Keratinocyte (primary cell): ENCODE results near the gene SMC3. TPM values are rescaled to one million over a fixed set of nuclear protein-coding genes. Genes with fewer than 3 reads are reported as not detected.

Experiments
- DNase-seq: peaks from one replicate; pipeline ENCODE4 v3.0.0-alpha.2; 2011; ENCODE audit warnings: low read depth, missing footprints, low spot score
- FAIRE-seq: peaks from 2 replicates; lab custom pipeline; 2011; peaks lifted over from hg19 to GRCh38; lab: Jason Lieb, UNC
- H2AFZ ChIP-seq: 2 replicates; pipeline ENCODE4 v1.6.0; 2012; ENCODE audit warnings: low read length, control low read depth, inconsistent platforms; ENCODE audit not compliant: control insufficient read depth
- H3K27ac ChIP-seq: 2 replicates; pipeline ENCODE4 v1.5.1; 2011; ENCODE audit warnings: low read length; ENCODE audit not compliant: control insufficient read depth, insufficient read depth
- H3K27me3 ChIP-seq: 3 replicates; pipeline ENCODE4 v1.6.0; 2011; ENCODE audit warnings: low read length; ENCODE audit not compliant: control insufficient read depth, insufficient read depth; ENCODE audit errors: extremely low read depth
- H3K36me3 ChIP-seq, 2 experiments: 2 replicates in 1 of 2; 3 replicates in 1 of 2; pipeline ENCODE4 v1.5.1; 2011; ENCODE audit warnings: low read length in 2 of 2, mild to moderate bottlenecking in 1 of 2; ENCODE audit not compliant: control insufficient read depth in 2 of 2, insufficient read depth in 2 of 2; ENCODE audit errors: extremely low read depth in 1 of 2
- H3K4me1 ChIP-seq: 3 replicates; pipeline ENCODE4 v1.5.1; 2011; ENCODE audit warnings: low read length; ENCODE audit not compliant: control insufficient read depth, insufficient read depth; ENCODE audit errors: extremely low read depth
- H3K4me2 ChIP-seq: 3 replicates; pipeline ENCODE4 v1.6.0; 2011; ENCODE audit warnings: low read depth, low read length; ENCODE audit not compliant: control insufficient read depth, insufficient read depth; ENCODE audit errors: extremely low read depth
- H3K4me3 ChIP-seq, 3 experiments: fragments of 200-600 bp in 1 of 3; sonication (generic) in 1 of 3; 2 replicates in 2 of 3; 3 replicates in 1 of 3; pipeline ENCODE4 v1.5.1; 2011 to 2016; ENCODE audit warnings: low read length in 3 of 3, mild to moderate bottlenecking in 3 of 3, control low read depth in 2 of 3, inconsistent platforms in 1 of 3, low read depth in 1 of 3, mixed read lengths in 1 of 3, mixed run types in 1 of 3, moderate library complexity in 1 of 3; ENCODE audit not compliant: control insufficient read depth in 2 of 3, insufficient read depth in 2 of 3; ENCODE audit errors: extremely low read depth in 1 of 3
- H3K79me2 ChIP-seq: 2 replicates; pipeline ENCODE4 v1.6.0; 2012; ENCODE audit warnings: low read length; ENCODE audit not compliant: control insufficient read depth, insufficient read depth
- H3K9ac ChIP-seq: 3 replicates; pipeline ENCODE4 v1.6.0; 2011; ENCODE audit warnings: low read length; ENCODE audit not compliant: control insufficient read depth, insufficient read depth; ENCODE audit errors: extremely low read depth
- H3K9me1 ChIP-seq: 3 replicates; pipeline ENCODE4 v1.6.0; 2011; ENCODE audit warnings: low read length; ENCODE audit not compliant: control insufficient read depth, insufficient read depth; ENCODE audit errors: extremely low read depth
- H3K9me3 ChIP-seq: 2 replicates; pipeline ENCODE4 v1.5.1; 2012; ENCODE audit warnings: low read depth, low read length; ENCODE audit not compliant: control insufficient read depth
- H4K20me1 ChIP-seq: 3 replicates; pipeline ENCODE4 v1.6.0; 2011; ENCODE audit warnings: low read length; ENCODE audit not compliant: control insufficient read depth, insufficient read depth; ENCODE audit errors: extremely low read depth
- CTCF ChIP-seq, 3 experiments: IDR thresholded peaks in 1 of 3; conservative IDR thresholded peaks in 1 of 3; optimal IDR thresholded peaks in 1 of 3; 2 replicates in 2 of 3; 3 replicates in 1 of 3; pipeline versions ENCODE3 to v1.5.1; 2011; ENCODE audit warnings: low read length in 3 of 3, mild to moderate bottlenecking in 3 of 3, moderate library complexity in 2 of 3, control low read depth in 1 of 3, inconsistent platforms in 1 of 3; ENCODE audit not compliant: insufficient read depth in 2 of 3; ENCODE audit errors: extremely low read depth in 1 of 3
- EZH2 ChIP-seq: IDR thresholded peaks from one replicate; pipeline ENCODE4 v1.6.1; 2012; ENCODE audit warnings: inconsistent platforms, mild to moderate bottlenecking, low read length, moderate library complexity
- dilution Hi-C: fragments of 300-500 bp; cut with MboI; formaldehyde crosslinking; loops from one replicate; pipeline ENCODE4 v1.7.0; 2020; ENCODE audit warnings: low sequenced_read_pairs; ENCODE audit not compliant: extremely low pct_ligation_motif_present
- polyA plus RNA-seq, 5 experiments: library from polyadenylated mRNA; depleted of rRNA in 3 of 5; stranded (reverse) in 3 of 5; stranded (forward) in 1 of 5; unstranded in 1 of 5; fragments of >200 nt; gene quantifications; 1 replicate in 1 of 5; 2 replicates in 3 of 5; 3 replicates in 1 of 5; pipeline versions ENCODE4 v1.2.1 to v1.2.3, GENCODE V29; 2011 to 2012; ENCODE audit warnings: missing spikeins in 2 of 5, low read depth in 1 of 5, low replicate concordance in 1 of 5

Gene SMC3
- polyA plus RNA-seq, 1 donor (not counting 4 experiments of a cell fraction or from before 2014, with no cell fraction given): 16.3 TPM

DNA sequence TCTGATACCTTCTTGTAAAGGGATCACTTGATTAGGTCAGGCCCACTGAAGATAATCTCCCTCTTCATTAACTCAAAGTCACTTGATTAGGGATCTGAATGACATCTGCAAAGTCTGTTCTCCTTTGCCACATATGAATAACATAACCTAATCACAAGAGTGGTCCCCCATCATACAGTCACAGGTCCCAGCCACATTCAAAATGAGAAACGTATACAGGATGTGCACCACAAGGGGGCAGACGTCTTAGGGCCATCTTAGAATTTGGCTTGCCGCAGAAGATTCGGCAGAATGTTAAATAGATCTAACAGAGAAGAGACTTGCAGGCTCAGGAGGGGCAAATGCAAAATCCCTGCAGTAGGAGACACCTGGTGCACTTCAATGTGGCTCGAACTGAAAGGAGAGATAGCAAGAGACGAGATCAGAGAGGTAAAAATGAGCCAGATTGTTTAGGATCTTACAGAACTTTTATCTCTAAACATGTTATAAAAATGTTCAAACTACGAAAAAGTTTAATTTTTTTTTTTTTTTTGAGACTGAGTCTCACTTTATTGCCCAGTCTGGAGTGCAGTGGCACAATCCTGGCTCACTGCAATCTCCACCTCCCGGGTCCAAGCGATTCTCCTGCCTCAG lies 10.4 kb upstream of the SMC3 start:
- DNase-seq: no peak
- TF ChIP-seq CTCF (optimal IDR thresholded peaks at IDR 0.05 in 1 of 3, IDR thresholded peaks at IDR 0.05 in 1 of 3, conservative IDR thresholded peaks at IDR 0.05 in 1 of 3; ENCODE audit: extremely low read depth in 1 of 3, insufficient read depth in 2 of 3, low read length in 3 of 3) (peak; percentile 72 to 79 (median 79)), EZH2 (no peak)
- H3K4me3 ChIP-seq: no peak overlapping the region
- no peaks in the 10 kb centered on the region for H3K79me2 ChIP-seq
- H3K36me3 ChIP-seq: no peaks in the 10 kb centered on the region
- no peaks in the 10 kb centered on the region for H3K9me1 ChIP-seq
- no peak overlapping the region for H3K4me2 ChIP-seq
- H4K20me1 ChIP-seq: no peaks in the 10 kb centered on the region
- H3K27me3 ChIP-seq: no peaks in the 10 kb centered on the region
- no peaks in the 10 kb centered on the region for H3K9me3 ChIP-seq
- H3K4me1 ChIP-seq: no peaks in the 10 kb centered on the region
- dilution Hi-C loops: loop anchor here (25.0 kb wide), 1 partner anchor 245 kb away; the partner anchor contains the start of gene SMNDC1
- no peak overlapping the region for H3K9ac ChIP-seq
- peak overlapping the region; percentile 32 for H2AFZ ChIP-seq
- H3K27ac ChIP-seq: no peak overlapping the region
- peak; percentile 67 for FAIRE-seq

- Histone ChIP-seq H3K79me2 (no peaks in the 10 kb centered on the region), H3K27me3 (no peaks in the 10 kb centered on the region), H3K4me2 (no peak overlapping the region), H4K20me1 (no peaks in the 10 kb centered on the region), H3K36me3 (no peaks in the 10 kb centered on the region), H3K9ac (no peak overlapping the region), H3K4me1 (no peaks in the 10 kb centered on the region), H3K9me3 (no peaks in the 10 kb centered on the region), H3K27ac (no peak overlapping the region), H3K9me1 (no peaks in the 10 kb centered on the region), H2AFZ (no peak overlapping the region), H3K4me3 (no peak overlapping the region)
- no peak for TF ChIP-seq EZH2
- TF ChIP-seq CTCF (optimal IDR thresholded peaks at IDR 0.05 in 1 of 3, IDR thresholded peaks at IDR 0.05 in 1 of 3, conservative IDR thresholded peaks at IDR 0.05 in 1 of 3; ENCODE audit: extremely low read depth in 1 of 3, insufficient read depth in 2 of 3, low read length in 3 of 3): no peak
- dilution Hi-C loops: loop anchor here (25.0 kb wide), 1 partner anchor 246 kb away; the partner anchor contains the start of gene SMNDC1
- no peak for DNase-seq
- FAIRE-seq: no peak
Observed at GRCh38 chr10:110558041-110558440, 9.5 kb upstream of the SMC3 start.
